Fibroblast of skin of left quadriceps (primary cell): Measurements from ENCODE around the gene SRF.

Experiments used
- DNase-seq, 2 experiments: peaks; one replicate each; pipeline ENCODE4 v3.0.0-alpha.2; 2013; ENCODE audit warnings: low read depth in 2 of 2

SRF gene

GRCh38 chr6:43147691-43148477 lies 23.2 kb upstream of the SRF start:
- no peak for DNase-seq

- no peak for DNase-seq
Measured at GRCh38 chr6:43149265-43149664, 21.8 kb upstream of the SRF start.

DNA sequence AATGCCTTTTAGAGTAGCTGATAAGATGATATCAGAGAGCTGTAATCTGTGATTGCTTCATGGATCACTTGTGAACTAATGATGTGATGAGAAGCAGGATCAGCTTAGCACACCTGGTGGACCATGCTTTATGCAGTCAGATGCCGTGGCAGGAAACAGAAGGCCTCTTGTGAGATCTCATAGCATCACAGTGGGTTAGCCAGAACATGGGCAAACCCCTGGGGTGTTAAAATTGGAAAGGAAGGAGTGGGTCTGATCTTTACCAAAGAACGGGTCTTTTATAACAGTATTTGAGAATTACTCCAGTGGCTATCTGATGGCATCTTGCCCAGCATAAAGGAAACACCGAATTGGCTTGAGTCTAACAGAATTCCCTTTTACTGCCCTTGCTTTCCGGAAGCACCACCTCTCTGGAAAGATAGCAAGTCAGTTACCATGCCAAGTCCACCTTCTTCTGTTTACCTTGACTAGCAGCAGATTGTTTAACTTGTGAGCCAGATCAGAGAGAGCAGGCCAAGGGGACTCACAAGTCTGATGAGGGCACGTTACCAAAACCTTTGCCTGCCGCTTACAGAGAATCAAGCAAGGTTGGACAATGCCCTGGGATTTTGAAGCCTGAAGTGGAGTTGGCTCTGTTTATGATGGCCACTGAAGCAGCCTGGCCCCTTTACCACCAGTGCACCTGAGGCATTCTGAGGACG lies 20.9 kb upstream of the SRF start:
- no peak for DNase-seq

DNA sequence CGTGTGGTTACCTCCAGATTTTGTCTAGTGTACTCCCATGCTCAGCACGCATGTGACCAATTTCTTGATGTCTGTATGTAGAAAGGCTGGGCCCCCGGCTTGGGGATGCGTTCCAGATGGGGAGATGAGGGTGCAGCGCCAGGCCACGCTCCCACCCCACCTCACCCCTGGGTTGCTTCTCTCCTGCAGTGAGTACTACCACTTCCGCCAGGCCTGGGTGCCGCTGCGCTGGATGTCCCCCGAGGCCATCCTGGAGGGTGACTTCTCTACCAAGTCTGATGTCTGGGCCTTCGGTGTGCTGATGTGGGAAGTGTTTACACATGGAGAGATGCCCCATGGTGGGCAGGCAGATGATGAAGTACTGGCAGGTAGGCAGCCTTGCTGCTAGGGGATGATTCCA lies 11.5 kb upstream of the SRF start:
- DNase-seq = no peak

GRCh38 chr6:43163899-43164298 lies 7.2 kb upstream of the SRF start:
- DNase-seq = no peak

DNA sequence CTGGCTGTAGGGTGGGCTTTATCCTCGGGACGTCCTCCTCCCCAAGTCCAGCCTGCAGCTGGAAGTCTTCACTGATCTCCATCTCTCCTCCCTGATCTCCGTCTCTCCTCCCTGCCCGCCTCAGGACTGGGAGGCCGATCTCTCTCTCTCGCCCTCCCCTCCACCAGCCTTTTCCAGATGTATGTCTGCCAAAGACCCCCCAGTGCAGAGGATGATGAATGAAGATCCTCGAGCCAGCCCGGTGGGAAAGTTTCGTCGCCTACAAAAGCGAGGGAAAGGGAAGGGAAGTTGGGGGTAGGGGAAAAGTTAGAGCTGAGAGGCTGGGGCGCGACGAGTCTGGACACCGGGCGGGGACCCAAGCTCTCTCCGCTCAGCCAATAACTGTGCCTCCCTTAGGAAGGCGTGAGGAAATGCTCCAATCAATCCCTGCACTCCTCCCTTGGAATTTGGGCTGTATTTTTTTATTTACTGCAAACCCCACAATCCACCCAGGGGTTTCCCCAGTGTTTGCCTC lies 595 bp upstream of the SRF start:
- no peak for DNase-seq

DNA sequence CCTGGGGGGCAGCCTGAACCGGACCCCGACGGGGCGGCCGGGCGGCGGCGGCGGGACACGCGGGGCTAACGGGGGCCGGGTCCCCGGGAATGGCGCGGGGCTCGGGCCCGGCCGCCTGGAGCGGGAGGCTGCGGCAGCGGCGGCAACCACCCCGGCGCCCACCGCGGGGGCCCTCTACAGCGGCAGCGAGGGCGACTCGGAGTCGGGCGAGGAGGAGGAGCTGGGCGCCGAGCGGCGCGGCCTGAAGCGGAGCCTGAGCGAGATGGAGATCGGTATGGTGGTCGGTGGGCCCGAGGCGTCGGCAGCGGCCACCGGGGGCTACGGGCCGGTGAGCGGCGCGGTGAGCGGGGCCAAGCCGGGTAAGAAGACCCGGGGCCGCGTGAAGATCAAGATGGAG lies 636 bp downstream of the SRF start:
- no peak for DNase-seq

DNA sequence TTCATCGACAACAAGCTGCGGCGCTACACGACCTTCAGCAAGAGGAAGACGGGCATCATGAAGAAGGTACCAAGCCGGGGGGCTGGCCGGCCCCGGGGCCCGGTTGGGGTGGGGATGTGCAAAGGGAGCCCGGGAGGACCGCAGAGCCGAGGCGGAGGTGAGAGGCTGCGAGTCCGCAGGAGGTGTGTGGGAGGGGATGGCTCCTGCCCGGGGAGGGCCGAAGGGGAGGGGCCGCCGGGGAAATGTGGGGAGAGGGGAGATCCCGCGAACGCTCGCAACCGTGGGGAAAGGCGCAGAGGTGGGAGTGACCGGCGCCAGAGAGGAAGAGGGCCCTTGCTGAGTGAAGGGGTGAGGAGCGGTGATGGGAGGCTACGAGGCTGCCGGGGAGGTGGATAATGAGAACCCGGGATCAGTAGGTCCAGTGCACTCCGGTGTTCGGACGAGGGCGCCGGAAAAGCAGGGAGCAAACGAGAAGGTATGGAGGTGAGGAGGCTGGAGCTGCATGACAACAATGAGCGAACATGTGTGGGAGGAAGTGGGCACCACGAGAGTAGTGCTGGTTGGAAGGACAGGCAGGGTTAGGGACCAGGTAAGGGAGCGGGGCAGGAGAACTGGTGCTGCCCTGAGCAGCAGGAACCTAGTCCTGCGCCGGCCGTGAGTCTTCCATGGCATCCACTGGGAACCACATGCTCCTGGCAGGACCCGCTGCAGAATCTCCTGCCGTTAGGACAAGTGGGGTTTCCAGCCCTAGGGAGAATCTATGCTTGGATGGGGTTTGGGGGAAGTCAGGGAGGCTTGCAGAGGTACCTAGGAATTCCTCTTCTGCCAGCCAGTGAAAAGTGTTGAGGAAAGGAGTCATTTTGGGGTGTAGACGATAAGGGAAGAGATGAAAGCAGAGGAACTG lies 1.3 kb downstream of the SRF start:
- DNase-seq = no peak

DNA sequence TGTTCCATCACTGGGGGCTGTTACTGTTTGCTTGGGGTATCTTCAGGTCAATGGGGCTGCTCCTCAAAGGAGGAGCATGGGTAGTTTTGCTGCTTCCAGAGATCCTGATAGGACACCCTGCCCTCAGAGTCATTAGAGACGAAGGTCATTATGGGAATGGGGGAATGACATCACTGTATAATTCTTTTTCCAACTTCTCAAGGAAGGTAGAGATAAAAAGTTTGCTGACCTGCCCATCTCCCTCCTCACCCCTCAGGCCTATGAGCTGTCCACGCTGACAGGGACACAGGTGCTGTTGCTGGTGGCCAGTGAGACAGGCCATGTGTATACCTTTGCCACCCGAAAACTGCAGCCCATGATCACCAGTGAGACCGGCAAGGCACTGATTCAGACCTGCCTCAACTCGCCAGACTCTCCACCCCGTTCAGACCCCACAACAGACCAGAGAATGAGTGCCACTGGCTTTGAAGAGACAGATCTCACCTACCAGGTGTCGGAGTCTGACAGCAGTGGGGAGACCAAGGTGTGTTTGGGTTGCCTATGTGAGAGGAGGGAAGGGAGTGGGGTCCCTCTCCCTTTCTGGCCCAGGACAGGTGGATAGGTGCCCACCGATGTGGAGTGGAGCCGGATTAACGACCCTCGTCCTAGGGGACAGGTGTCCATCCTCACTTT lies 2.7 kb downstream of the SRF start:
- no peak for DNase-seq

DNA sequence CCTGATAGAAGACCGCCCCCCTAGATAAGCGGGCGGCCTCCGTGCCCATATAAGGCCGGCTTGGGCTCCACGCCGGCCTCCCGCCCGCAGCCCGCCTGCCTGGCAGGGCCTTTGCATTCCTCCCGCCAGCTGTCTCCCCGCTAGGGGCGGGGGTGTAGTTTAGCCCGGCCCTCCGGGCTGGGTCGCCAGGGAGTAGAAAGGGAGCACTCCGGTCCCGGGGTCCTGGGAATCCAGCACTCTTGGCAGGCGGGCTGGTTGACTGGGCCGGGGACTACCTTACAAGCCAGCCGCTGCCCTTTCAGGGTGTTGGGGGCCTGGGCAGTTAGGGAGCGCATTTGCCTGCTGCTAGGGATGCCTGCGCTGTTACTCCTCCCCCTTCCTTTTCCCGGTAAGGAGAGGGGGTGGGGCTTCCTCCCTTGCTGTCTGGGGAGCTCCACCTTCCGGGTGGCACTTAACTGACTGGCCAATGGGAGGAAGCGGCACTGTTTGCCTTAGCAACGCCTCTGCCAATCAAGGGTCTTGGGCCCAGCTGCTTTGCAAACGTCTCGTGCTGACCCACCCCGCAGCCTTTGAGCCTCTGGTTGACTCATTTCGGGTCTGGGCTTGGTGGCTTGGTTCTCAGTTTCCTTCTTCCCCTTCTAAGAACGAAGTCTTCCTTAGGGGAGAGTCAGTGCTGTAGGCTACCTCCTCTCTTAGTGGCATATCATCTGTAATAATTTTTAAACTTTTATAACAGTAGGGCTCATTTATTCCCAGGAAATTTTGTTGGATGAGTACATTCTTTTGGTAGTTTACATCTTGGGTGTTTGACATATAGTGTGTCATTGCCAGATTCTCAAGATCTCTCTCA lies 3.4 kb downstream of the SRF start:
- DNase-seq = peak; percentile 96 to 97

DNA sequence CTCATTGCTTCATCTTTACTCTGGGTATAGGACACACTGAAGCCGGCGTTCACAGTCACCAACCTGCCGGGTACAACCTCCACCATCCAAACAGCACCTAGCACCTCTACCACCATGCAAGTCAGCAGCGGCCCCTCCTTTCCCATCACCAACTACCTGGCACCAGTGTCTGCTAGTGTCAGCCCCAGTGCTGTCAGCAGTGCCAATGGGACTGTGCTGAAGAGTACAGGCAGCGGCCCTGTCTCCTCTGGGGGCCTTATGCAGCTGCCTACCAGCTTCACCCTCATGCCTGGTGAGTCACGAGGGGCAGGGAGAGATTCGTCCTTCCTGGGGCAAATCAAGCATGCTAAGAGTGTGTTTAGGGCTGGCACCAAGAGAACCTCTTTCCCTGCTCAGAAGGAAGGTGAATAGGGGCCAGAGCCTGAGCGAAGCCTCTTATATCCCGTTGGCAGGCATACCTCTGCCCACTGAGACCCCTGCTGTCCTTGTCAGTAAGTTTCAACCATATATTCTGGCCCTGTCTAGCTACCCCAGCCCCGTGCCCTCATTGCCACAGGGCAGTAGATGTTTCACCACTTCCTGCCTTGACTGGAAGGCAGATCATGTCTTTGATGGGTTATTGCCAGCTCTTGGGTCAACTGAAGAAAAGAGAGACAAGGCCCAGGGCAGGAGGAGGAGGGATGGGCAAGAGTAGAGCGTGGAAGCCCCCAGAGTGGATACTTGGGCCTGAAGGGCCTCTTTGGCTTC lies 4.8 kb downstream of the SRF start:
- DNase-seq = no peak

- DNase-seq = no peak
Measured at GRCh38 chr6:43176423-43176786, 5.3 kb downstream of the SRF start.

DNA sequence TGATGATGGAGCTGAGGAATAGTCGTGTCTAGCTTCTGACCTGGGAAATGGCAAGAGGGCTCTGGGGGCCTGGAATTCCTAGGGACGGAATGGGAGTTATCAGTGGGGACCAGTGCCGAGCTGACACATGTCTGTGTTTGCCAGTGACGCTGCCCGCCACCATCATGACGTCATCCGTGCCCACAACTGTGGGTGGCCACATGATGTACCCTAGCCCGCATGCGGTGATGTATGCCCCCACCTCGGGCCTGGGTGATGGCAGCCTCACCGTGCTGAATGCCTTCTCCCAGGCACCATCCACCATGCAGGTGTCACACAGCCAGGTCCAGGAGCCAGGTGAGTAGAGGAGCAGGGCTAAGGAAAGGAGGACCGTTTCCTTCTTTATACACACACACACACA lies 7.1 kb downstream of the SRF start:
- no peak for DNase-seq

GRCh38 chr6:43178951-43179830 lies 8.1 kb downstream of the SRF start:
- no peak for DNase-seq

DNA sequence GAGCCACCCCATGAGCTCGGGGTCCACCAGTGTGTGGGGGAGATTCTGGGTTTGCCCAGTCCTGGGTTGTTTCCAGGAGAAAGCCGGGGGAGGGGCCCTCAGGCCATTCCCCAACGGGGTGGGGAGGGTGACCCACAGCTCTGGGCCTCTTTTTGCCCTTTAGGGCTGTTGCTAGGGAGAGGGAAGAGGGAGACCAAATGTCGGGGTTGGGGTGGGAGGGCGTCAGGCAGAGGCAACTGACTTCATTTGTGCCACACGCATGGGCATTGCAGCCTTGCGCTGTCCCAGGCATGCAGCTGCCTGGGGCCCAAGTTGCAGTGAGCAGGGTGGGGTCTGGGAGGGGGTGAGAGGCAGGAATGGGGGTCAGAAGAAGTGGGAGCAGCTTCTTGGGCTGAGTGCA lies 9.0 kb downstream of the SRF start:
- DNase-seq = no peak

- no peak for DNase-seq
Measured at GRCh38 chr6:43180985-43181384, 9.9 kb downstream of the SRF start.

- no peak for DNase-seq
Measured at GRCh38 chr6:43181621-43181941, 10.5 kb downstream of the SRF start.

- DNase-seq = no peak
Measured at GRCh38 chr6:43181942-43182860, 11.1 kb downstream of the SRF start, which contains the start of gene CUL9. TSS of gene CUL9 (plus strand) at chr6:43182196. CDS start at chr6:43184311, 2,115 bp downstream.
